Endothelial cell of umbilical vein (primary cell): ENCODE data around the gene UBC.

Source experiments
- EZH2 ChIP-seq: IDR thresholded peaks from 2 replicates; pipeline ENCODE4 v1.6.1; 2012; ENCODE audit warnings: borderline replicate concordance, low read depth, mild to moderate bottlenecking, moderate library complexity, low read length, inconsistent platforms; ENCODE audit not compliant: severe bottlenecking
- POLR2A ChIP-seq: IDR thresholded peaks from 2 replicates; pipeline ENCODE4 v1.6.1; 2012; ENCODE audit warnings: low read depth, mild to moderate bottlenecking, control low read depth, low read length
- TF ChIP-seq, protein P1 (sequence below), 2 donors: IDR thresholded peaks; 1 replicate in 1 of 2; 2 replicates in 1 of 2; pipeline ENCODE4 v1.5.1; 2011; ENCODE audit warnings: low read length in 2 of 2, mild to moderate bottlenecking in 2 of 2, moderate library complexity in 2 of 2, control low read depth in 1 of 2, inconsistent platforms in 1 of 2, low read depth in 1 of 2; ENCODE audit not compliant: insufficient read depth in 1 of 2; ENCODE audit errors: extremely low read depth in 1 of 2

DNA sequence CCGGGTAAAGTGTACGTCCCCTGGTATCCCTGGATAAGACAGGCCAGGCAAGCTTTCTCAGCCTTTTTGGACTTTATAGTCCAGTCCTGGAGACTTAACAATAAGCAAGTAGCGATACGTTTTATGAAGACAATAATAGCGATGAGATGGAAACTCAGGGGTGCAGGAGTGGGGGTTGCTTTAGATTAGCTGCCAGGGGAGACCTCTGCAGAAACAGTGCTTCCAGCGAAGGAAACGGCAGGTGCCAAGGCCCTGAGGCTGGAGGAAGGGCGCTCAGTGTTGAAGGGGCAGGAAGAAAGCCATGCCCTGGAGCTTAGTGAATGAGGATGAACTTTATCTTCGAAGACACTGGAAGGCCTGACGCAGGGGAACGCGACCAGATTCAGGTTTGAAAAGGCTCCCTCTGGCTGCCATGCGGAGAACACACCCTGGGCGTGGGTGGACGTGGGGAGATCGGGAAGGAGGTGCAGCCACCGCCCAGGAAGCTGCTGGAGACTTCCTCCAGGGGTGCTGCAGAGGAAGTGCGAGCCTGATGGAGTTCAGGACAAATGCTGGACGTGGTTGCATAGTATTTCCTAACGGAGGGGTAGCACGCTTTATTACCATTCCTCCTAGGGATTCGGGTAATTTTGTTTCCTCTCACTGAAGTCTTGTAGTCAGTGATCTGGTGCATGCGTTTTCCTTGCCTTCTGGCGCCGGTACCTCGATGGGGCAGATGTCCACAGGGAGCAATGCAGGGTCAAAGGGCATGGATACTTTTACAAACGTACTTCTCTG, 26.1 kb upstream of the UBC start:
- TF ChIP-seq, protein P1, sequence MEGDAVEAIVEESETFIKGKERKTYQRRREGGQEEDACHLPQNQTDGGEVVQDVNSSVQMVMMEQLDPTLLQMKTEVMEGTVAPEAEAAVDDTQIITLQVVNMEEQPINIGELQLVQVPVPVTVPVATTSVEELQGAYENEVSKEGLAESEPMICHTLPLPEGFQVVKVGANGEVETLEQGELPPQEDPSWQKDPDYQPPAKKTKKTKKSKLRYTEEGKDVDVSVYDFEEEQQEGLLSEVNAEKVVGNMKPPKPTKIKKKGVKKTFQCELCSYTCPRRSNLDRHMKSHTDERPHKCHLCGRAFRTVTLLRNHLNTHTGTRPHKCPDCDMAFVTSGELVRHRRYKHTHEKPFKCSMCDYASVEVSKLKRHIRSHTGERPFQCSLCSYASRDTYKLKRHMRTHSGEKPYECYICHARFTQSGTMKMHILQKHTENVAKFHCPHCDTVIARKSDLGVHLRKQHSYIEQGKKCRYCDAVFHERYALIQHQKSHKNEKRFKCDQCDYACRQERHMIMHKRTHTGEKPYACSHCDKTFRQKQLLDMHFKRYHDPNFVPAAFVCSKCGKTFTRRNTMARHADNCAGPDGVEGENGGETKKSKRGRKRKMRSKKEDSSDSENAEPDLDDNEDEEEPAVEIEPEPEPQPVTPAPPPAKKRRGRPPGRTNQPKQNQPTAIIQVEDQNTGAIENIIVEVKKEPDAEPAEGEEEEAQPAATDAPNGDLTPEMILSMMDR (IDR thresholded peaks at IDR 0.05; ENCODE audit: extremely low read depth in 1 of 2, insufficient read depth in 1 of 2, low read depth in 1 of 2, low read length in 2 of 2), result peak; percentile 85 to 91
- TF ChIP-seq EZH2 (no peak), POLR2A (no peak)
